AG08396 (cell line): Measurements from ENCODE around the gene PHIP.
"Not testable (repeated sequence)": the region's sequence is repeated elsewhere in the genome, so short reads cannot be mapped to it uniquely, and the experiment has no call there.

Experiments used
- DNase-seq: peaks from one replicate; pipeline ENCODE4 v3.0.0; 2012; ENCODE audit warnings: low spot score, mixed read lengths

The PHIP gene

GRCh38 chr6:78921168-78921567 lies 156.9 kb downstream of the PHIP start:
- DNase-seq: not testable (repeated sequence)

- DNase-seq: no peak
Observed at GRCh38 chr6:78917788-78918187, 160.3 kb downstream of the PHIP start.

GRCh38 chr6:78916411-78916810 lies 161.6 kb downstream of the PHIP start:
- DNase-seq: no peak

DNA sequence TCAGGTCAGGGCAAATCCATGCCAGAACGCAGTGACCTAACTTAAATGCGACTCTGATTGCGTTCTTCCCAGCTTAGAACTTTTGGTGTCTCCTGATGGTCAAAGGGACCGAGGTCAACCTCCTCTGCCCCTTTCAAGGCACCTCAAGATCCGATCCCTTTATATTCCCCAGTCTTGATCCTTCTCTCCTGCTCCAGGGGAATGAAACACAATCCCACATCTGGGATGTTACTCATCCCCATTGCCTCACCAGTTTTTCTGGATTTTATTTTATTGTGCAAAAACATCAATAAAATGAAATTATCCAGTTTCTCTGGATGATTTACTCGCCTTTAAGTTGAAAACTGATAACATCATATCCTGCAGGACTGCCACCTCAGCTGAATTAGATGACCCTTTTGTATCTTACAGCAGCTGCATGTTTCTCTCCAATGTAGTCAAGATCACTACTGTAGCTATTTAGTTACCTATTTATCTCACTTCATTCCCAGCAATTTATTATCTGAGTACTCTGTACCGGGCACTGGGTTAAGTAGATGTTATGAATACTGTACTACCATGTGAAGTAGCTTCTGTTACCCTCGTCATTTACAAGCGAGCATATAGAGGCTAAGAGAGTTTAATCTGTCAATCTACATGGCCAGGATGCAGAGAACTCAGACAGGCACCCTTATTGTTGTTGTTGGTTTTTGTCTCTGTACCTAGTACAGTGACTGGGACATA lies 166.7 kb downstream of the PHIP start:
- no peak for DNase-seq

DNA sequence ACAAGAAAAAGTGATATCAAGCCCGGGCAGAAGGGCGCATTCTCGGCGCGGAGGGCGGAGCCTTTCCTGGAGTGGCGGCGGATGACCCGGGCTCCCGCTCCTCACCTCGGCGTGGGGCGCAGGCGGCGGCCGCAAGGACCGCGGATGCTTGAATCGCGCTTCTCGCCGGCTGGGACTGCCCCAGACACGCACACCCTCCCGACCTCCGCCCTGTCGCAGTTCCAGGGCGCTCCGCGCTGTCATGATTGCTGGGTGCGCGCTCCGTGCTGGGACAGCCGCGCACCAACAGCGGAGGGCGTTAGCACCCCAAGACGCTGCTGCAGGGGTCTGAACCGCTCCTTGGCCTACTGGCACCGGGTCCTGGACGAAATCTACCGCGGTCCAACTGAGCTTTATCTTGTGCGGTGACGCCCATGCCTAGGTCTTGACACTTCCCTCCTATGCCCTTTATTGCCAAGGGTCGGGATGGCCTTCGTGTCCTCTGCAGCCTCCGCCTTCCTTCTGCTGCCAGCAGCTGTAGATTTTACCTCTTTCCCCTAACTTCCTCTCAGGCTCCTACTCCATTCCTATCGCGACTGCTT lies 167.4 kb downstream of the PHIP start:
- DNase-seq: peak; percentile 23

DNA sequence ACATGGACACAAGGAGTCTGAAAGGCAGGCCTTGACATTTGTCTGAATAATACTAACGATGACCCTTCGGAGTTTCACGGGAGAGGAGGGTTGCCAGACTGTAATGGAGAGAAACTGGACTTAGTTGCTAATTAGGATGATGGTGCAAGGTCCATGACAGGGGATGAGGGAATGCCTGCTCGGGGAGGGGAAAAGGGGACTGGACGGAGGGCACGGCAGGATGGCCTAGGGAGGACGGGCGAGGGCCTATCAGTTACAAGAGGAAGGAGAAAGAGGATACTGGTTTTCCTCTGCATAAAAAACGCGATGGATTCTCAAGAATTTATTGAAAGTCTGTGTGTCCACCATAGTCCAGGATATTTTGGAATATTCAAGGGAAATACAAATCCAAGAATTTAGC lies 168.0 kb downstream of the PHIP start:
- DNase-seq: no peak

GRCh38 chr6:78909391-78909790 lies 168.7 kb downstream of the PHIP start:
- DNase-seq: peak; percentile 40

DNA sequence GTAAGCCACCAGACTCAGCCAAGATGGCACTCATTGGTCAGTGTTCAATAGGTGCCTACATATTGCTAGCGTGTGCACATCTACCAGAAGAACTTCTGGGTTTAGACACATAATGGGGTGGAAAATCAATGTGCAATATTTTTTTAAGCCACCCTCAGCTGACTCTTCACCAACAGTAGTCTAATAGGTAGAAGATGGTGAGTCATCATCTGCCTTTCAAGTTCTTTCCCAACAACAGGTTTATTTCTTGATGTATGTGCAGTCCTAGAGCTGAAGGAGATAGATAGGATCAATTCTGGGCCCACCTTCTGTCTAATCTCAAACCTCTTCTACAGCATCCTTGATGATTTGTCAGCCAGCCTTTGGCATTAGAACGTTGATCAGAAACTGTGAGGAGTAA lies 169.4 kb downstream of the PHIP start:
- no peak for DNase-seq

GRCh38 chr6:78896227-78896626 lies 181.8 kb downstream of the PHIP start:
- DNase-seq: no peak

GRCh38 chr6:78889901-78890300 lies 188.2 kb downstream of the PHIP start:
- not testable (repeated sequence) for DNase-seq
